Cardiac muscle cell (in vitro differentiated cells and primary cell): ENCODE measurements around the gene PDS5B. TPM values are rescaled to one million over a fixed set of nuclear protein-coding genes. Genes with fewer than 3 reads are reported as not detected.
"Not testable (repeated sequence)": the region's sequence is repeated elsewhere in the genome, so short reads cannot be mapped to it uniquely, and the experiment has no call there.

ENCODE experiments used
- DNase-seq, 2 donors: peaks; one replicate each; pipeline versions ENCODE4 v3.0.0 to v3.0.0-alpha.2; 2010 to 2017; ENCODE audit warnings: low read depth in 1 of 2, low spot score in 1 of 2
- H3K27ac ChIP-seq: fragments of 200-600 bp; sonication (generic); 2 replicates; pipeline ENCODE4 v1.5.1; 2016
- H3K27me3 ChIP-seq: fragments of 200-600 bp; sonication (generic); 2 replicates; pipeline ENCODE4 v1.6.0; 2016; ENCODE audit warnings: control low read depth
- H3K36me3 ChIP-seq: fragments of 200-600 bp; sonication (generic); 2 replicates; pipeline ENCODE4 v1.5.1; 2016; ENCODE audit warnings: control low read depth
- H3K4me1 ChIP-seq: fragments of 200-600 bp; sonication (generic); 2 replicates; pipeline ENCODE4 v1.8.1; 2017; ENCODE audit warnings: low read depth, mild to moderate bottlenecking, mixed run types
- H3K4me3 ChIP-seq: fragments of 200-600 bp; sonication (generic); 2 replicates; pipeline ENCODE4 v1.5.1; 2016; ENCODE audit warnings: mild to moderate bottlenecking
- H3K9me3 ChIP-seq: fragments of 200-600 bp; sonication (generic); 2 replicates; pipeline ENCODE4 v1.5.1; 2017; ENCODE audit warnings: low read depth, mild to moderate bottlenecking, control low read depth
- CTCF ChIP-seq: IDR thresholded peaks from 2 replicates; pipeline ENCODE4 v1.5.1; 2012; ENCODE audit warnings: low read depth, mild to moderate bottlenecking, low read length
- polyA plus RNA-seq: library from polyadenylated mRNA; unstranded; fragments of >200 nt; fragmentation: Nextera tagmentation; extraction: Ambion mirVana; gene quantifications from 2 replicates; pipeline ENCODE4 v1.2.1, GENCODE V29; 2016
- total RNA-seq: library from RNA; depleted of rRNA; stranded (reverse); fragments of >200 nt; gene quantifications from 2 replicates; pipeline ENCODE4 v1.2.3, GENCODE V29; 2016

The PDS5B gene
- total and polyA plus RNA-seq, 2 experiments from 2014 or later, result 18.4 to 26.2 TPM

GRCh38 chr13:32542221-32542620, 44.0 kb upstream of the PDS5B start:
- DNase-seq, result no peak
- Histone ChIP-seq H3K4me3 (no peak overlapping the region), H3K27me3 (no peaks in the 10 kb centered on the region), H3K4me1 (no peaks in the 10 kb centered on the region), H3K9me3 (no peaks in the 10 kb centered on the region), H3K27ac (no peak overlapping the region), H3K36me3 (no peaks in the 10 kb centered on the region)
- no peak for TF ChIP-seq CTCF

GRCh38 chr13:32545083-32545482, 41.2 kb upstream of the PDS5B start:
- no peaks in the 10 kb centered on the region for H3K4me1 ChIP-seq
- DNase-seq, result no peak
- H3K27me3 ChIP-seq, result no peaks in the 10 kb centered on the region
- no peak overlapping the region for H3K4me3 ChIP-seq
- TF ChIP-seq CTCF, result no peak
- no peak overlapping the region for H3K27ac ChIP-seq
- no peaks in the 10 kb centered on the region for H3K36me3 ChIP-seq
- no peaks in the 10 kb centered on the region for H3K9me3 ChIP-seq

GRCh38 chr13:32548837-32549236, 37.4 kb upstream of the PDS5B start:
- DNase-seq, result peak in 1 of 2 donors; percentile 86
- H3K4me3 ChIP-seq, result no peak overlapping the region
- no peaks in the 10 kb centered on the region for H3K9me3 ChIP-seq
- H3K36me3 ChIP-seq, result no peaks in the 10 kb centered on the region
- no peaks in the 10 kb centered on the region for H3K27me3 ChIP-seq
- H3K4me1 ChIP-seq, result no peaks in the 10 kb centered on the region
- no peak overlapping the region for H3K27ac ChIP-seq
- TF ChIP-seq CTCF, result no peak

GRCh38 chr13:32549788-32550187, 36.5 kb upstream of the PDS5B start:
- DNase-seq, result no peak
- no peak for TF ChIP-seq CTCF
- no peaks in the 10 kb centered on the region for H3K9me3 ChIP-seq
- no peak overlapping the region for H3K4me3 ChIP-seq
- no peaks in the 10 kb centered on the region for H3K4me1 ChIP-seq
- no peaks in the 10 kb centered on the region for H3K27me3 ChIP-seq
- no peak overlapping the region for H3K27ac ChIP-seq
- no peaks in the 10 kb centered on the region for H3K36me3 ChIP-seq

DNA sequence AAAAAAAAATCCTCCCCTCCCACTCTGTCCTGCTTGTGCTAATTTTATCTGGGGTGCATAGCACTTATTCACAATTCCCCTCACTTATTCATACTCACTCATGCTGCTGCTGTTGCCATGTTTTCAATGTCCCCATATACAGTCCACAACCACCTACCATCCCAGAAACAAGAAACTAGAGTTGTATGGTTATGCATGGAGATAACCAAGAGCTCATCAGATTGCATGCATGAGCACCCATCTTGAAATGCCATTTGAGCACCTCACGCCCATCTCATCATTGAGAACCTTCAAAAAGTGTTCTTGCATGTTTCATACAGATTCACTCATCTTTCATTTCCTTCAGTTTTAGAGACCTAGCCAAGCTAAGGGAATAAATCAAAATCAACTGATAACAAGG, 32.5 kb upstream of the PDS5B start:
- no peak for DNase-seq
- Histone ChIP-seq H3K27me3 (no peaks in the 10 kb centered on the region), H3K27ac (no peak overlapping the region), H3K4me1 (no peaks in the 10 kb centered on the region), H3K9me3 (no peaks in the 10 kb centered on the region), H3K4me3 (no peak overlapping the region), H3K36me3 (no peaks in the 10 kb centered on the region)
- no peak for TF ChIP-seq CTCF

DNA sequence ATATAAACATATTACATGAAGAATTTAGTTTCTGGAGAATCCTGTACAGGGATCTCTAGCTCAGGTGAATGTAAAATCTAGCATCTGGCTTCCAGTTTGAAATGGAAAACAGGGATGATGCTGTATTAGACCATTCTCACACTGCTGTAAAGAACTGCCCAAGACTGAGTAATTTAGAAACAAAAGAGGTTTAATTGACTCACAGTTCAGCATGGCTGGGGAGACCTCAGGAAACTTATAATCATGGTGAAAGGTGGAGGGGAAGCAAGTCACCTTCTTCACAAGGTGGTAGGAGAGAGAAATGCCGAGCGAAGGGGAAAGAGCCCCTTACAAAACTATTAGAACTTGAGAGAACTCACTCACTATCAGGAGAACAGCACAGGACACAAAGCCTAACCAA, 30.6 kb upstream of the PDS5B start:
- Histone ChIP-seq H3K4me3 (no peak overlapping the region), H3K27me3 (no peaks in the 10 kb centered on the region), H3K27ac (no peak overlapping the region), H3K9me3 (no peaks in the 10 kb centered on the region), H3K4me1 (no peaks in the 10 kb centered on the region), H3K36me3 (no peaks in the 10 kb centered on the region)
- TF ChIP-seq CTCF, result no peak
- DNase-seq, result no peak

GRCh38 chr13:32560842-32561241, 25.4 kb upstream of the PDS5B start:
- H3K36me3 ChIP-seq, H3K27me3 ChIP-seq, H3K9me3 ChIP-seq, H3K4me1 ChIP-seq, H3K27ac ChIP-seq, H3K4me3 ChIP-seq, DNase-seq: not testable (repeated sequence)

DNA sequence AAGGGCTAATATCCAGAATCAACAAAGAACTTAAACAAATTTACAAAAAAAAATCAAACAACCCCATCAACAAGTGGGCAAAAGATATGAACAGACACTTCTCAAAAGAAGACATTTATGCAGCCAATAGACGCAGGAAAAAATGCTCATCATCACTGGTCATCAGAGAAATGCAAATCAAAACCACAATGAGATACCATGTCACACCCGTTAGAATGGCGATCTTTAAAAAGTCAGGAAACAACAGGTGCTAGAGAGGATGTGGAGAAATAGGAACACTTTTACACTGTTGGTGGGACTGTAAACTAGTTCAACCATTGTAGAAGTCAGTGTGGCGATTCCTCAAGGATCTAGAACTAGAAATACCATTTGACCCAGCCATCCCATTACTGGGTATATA, 10.6 kb upstream of the PDS5B start:
- H3K36me3 ChIP-seq, H3K4me3 ChIP-seq, DNase-seq, H3K27ac ChIP-seq, H3K9me3 ChIP-seq, H3K27me3 ChIP-seq, H3K4me1 ChIP-seq: not testable (repeated sequence)
